ENCODE measurements around the gene GOLM1. TPM values are rescaled to one million over a fixed set of nuclear protein-coding genes. Genes with fewer than 3 reads are reported as not detected.

The GOLM1 gene
- total and polyA plus RNA-seq, 2 donors from 2014 or later, result 88.6 to 133 TPM

GRCh38 chr9:85978496-85978895 lies 120.9 kb downstream of the GOLM1 start:
- peak in 1 of 5 donors; percentile 19 for DNase-seq
- Histone ChIP-seq H3K4me1 (ENCODE audit: control insufficient read depth in 2 of 3, insufficient read depth in 2 of 3, low read depth in 1 of 3, low read length in 3 of 3) (no peaks in the 10 kb centered on the region), H3K27ac (ENCODE audit: low read depth in 2 of 2, low read length in 2 of 2) (no peak overlapping the region), H3K4me3 (ENCODE audit: low read length in 3 of 3) (no peak overlapping the region), H3K36me3 (ENCODE audit: control insufficient read depth in 2 of 3, insufficient read depth in 3 of 3, low read length in 3 of 3) (peaks cover 3 to 28% (median 20%) of the 10 kb centered on the region in 3 donors), H3K9me3 (ENCODE audit: control insufficient read depth in 2 of 3, insufficient read depth in 1 of 3, low read length in 3 of 3) (no peaks in the 10 kb centered on the region), H3K9ac (ENCODE audit: low read length in 3 of 3) (no peak overlapping the region), H3K27me3 (ENCODE audit: control insufficient read depth, insufficient read depth, low read length) (no peaks in the 10 kb centered on the region)
- no peak for TF ChIP-seq CTCF (IDR thresholded peaks at IDR 0.05; ENCODE audit: borderline replicate concordance, extremely low read depth, insufficient read depth)
- intact Hi-C loops (cut with DNase I), result no loop called here
- no peak for FAIRE-seq

Other genes with a start within 250 kb of the GOLM1 start
- gene NAA35, start 158.4 kb downstream of the GOLM1 start, total RNA-seq, result 25.3 TPM
- gene NAA35, start 158.4 kb downstream of the GOLM1 start, polyA plus RNA-seq (ENCODE audit: insufficient read depth, low read depth, low replicate concordance), result 10.8 TPM
- not detected for gene C9orf153, start 160.1 kb upstream of the GOLM1 start, total RNA-seq
- gene C9orf153, start 160.1 kb upstream of the GOLM1 start, polyA plus RNA-seq (ENCODE audit: insufficient read depth, low read depth, low replicate concordance), result not detected
- gene ISCA1, start 183.0 kb upstream of the GOLM1 start, total RNA-seq, result 31.0 TPM
- 67.1 TPM for gene ISCA1, start 183.0 kb upstream of the GOLM1 start, polyA plus RNA-seq (ENCODE audit: insufficient read depth, low read depth, low replicate concordance)

All from kidney (tissue), 14 donors.